ENCODE measurements around the gene KCNF1. TPM values are rescaled to one million over a fixed set of nuclear protein-coding genes. Genes with fewer than 3 reads are reported as not detected.

Gene KCNF1
- total and polyA plus RNA-seq, 2 of the 8 experiments (the other 6 are each of a cell fraction or from before 2014, with no cell fraction given), result 0.48 to 1.5 TPM

GRCh38 chr2:10892796-10893350 lies 18.9 kb upstream of the KCNF1 start (continued):
- TF ChIP-seq, protein P1, sequence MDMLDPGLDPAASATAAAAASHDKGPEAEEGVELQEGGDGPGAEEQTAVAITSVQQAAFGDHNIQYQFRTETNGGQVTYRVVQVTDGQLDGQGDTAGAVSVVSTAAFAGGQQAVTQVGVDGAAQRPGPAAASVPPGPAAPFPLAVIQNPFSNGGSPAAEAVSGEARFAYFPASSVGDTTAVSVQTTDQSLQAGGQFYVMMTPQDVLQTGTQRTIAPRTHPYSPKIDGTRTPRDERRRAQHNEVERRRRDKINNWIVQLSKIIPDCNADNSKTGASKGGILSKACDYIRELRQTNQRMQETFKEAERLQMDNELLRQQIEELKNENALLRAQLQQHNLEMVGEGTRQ (IDR thresholded peaks at IDR 0.05; ENCODE audit: low read length), result no peak
- no peak for TF ChIP-seq ZNF274 (IDR thresholded peaks at IDR 0.05; ENCODE audit: borderline replicate concordance, extremely low read depth, low read length)
- no peak for TF ChIP-seq CBX8 (IDR thresholded peaks at IDR 0.05; ENCODE audit: borderline replicate concordance, low read depth, low read length)
- no peak for TF ChIP-seq SAP30 (IDR thresholded peaks at IDR 0.05; ENCODE audit: insufficient read depth, insufficient replicate concordance, low read length)
- no peak for TF ChIP-seq KDM4A (IDR thresholded peaks at IDR 0.05; ENCODE audit: low read depth, low read length, severe bottlenecking)
- no peak for TF ChIP-seq RAD21 (IDR thresholded peaks at IDR 0.05 in 1 of 2, conservative IDR thresholded peaks at IDR 0.05 in 1 of 2; ENCODE audit: low read depth in 2 of 2, low read length in 2 of 2)
